GM10248 (cell line): ENCODE data around the gene USP22.

Experiments
- CTCF ChIA-PET: fragments of 300-600 bp; sonication (Branson Sonifier 250); formaldehyde crosslinking; extraction: SDS; loops from one replicate; lab custom pipeline; 2021; ENCODE audit warnings: antibody characterized with exemption; lab: Yijun Ruan, JAX
- POLR2A ChIA-PET: fragments of 350-650 bp; sonication (Branson Sonifier 250); formaldehyde crosslinking; extraction: SDS; loops from one replicate; lab custom pipeline; 2020; ENCODE audit warnings: antibody characterized with exemption; lab: Yijun Ruan, JAX
- DNase-seq: peaks from one replicate; pipeline ENCODE4 v3.0.0; 2012; ENCODE audit errors: extremely low spot score
- CTCF ChIP-seq: IDR thresholded peaks from 2 replicates; pipeline ENCODE4 v1.5.1; 2012; ENCODE audit warnings: mild to moderate bottlenecking, low read depth; ENCODE audit errors: extremely low read depth, missing control alignments, control extremely low read depth

Gene USP22

DNA sequence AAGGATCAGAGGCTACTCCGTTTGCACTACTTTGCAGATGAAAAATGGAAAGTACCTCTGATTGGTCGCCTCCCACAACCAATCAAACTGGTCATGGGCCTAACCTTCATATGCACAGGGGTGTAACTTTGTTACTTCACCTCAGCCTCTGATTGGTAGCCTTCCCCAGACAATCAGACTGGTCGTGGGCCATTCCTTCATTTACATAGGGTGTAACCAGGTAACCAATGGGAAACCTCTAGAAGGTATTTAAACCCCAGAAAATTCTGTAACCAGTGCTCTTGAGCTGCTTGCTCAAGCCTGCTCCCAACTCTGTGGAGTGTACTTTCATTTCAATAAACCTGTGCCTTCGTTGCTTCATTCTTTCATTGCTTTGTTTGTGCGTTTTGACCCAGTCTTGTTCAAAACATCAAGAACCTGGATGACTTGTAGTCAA, 39.2 kb upstream of the USP22 start:
- no peak for TF ChIP-seq CTCF
- ChIA-PET CTCF (no interaction called here), POLR2A (no interaction called here)
- no peak for DNase-seq

GRCh38 chr17:21079196-21079595, 36.4 kb upstream of the USP22 start:
- ChIA-PET CTCF (interaction anchor here (1.3 to 1.6 kb wide), 3 partner anchors 21 to 40 kb away, joined by 3 to 4 read pairs (median 4); no protein-coding TSS in a partner anchor), POLR2A (no interaction called here)
- DNase-seq, result no peak
- TF ChIP-seq CTCF, result no peak

GRCh38 chr17:21078016-21078780, 35.4 kb upstream of the USP22 start:
- POLR2A ChIA-PET, result no interaction called here
- TF ChIP-seq CTCF, result no peak
- CTCF ChIA-PET, result interaction anchor here (1.3 to 1.6 kb wide), 3 partner anchors 21 to 41 kb away, joined by 3 to 4 read pairs (median 4); no protein-coding TSS in a partner anchor
- no peak for DNase-seq

DNA sequence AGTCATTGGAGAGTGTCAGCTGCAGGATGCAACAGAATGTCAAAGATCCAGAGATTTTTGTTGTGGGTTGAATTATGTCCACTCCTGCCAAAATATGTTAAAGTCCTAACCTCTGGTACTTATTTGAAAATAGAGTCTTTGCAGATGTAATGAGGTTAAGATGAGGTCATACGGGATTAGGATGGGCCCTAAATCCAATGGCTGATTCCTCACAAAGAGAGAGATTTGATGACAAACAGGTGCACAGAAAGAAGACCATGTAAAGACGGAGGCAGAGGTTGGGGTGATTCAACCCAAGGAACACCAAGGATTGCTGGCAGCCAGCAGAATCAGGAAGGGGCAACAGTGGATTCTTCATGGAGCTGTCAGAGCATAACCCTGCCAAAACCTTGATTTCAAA, 34.5 kb upstream of the USP22 start:
- CTCF ChIA-PET, result no interaction called here
- DNase-seq, result no peak
- no peak for TF ChIP-seq CTCF
- POLR2A ChIA-PET, result no interaction called here

DNA sequence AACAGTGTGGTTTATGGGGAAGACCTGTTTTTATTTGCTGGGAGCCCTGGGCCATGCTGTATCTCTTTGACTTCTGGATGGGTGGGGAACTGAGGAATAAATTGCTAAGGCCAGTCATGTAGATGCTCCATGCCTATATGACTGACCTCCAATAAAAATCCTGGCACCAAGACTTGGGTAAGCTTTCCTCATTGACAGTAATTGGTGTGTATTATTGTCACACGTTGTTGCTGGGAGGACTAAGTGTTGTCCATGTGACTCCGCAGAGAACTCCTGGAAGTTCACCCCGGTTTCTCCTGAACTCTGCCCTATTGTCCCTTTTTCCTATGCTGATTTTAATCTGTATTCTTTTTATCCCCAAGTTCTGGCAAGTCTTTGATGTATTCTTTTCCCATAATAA, 33.4 kb upstream of the USP22 start:
- no peak for DNase-seq
- ChIA-PET CTCF (interaction anchor here (1.2 kb wide), 1 partner anchor 9 kb away, joined by 3 read pairs; no protein-coding TSS in a partner anchor), POLR2A (no interaction called here)
- TF ChIP-seq CTCF, result no peak

- POLR2A ChIA-PET, result no interaction called here
- TF ChIP-seq CTCF, result no peak
- no peak for DNase-seq
- CTCF ChIA-PET, result interaction anchor here (1.2 kb wide), 1 partner anchor 10 kb away, joined by 3 read pairs; no protein-coding TSS in a partner anchor
These were observed 32.9 kb upstream of the USP22 start for GRCh38 chr17:21075739-21076085.
